IMR-90 (cell line): Measurements from ENCODE around the gene RGS3. TPM values are rescaled to one million over a fixed set of nuclear protein-coding genes. Genes with fewer than 3 reads are reported as not detected.

Experiments used
- ATAC-seq: fragments of 200-7000 bp; cut with Tn5 transposase; 2 replicates; pipeline ENCODE4 v1.9.1; 2020; ENCODE audit warnings: low read depth, mild to moderate bottlenecking, moderate library complexity
- BruUV-seq: library from RNA; stranded (reverse); fragments of 400-500 nt; replicated peaks from 2 replicates; lab custom pipeline; 2021; lab: Mats Ljungman, UMichigan
- CTCF ChIA-PET: fragments of 300-600 bp; formaldehyde crosslinking; extraction: SDS; loops from one replicate; lab custom pipeline; 2021; ENCODE audit warnings: antibody characterized with exemption; lab: Yijun Ruan, JAX
- POLR2A ChIA-PET: fragments of 300-600 bp; sonication (Branson Sonifier 250); formaldehyde crosslinking; loops from one replicate; lab custom pipeline; 2022; ENCODE audit warnings: antibody characterized with exemption; ENCODE audit not compliant: unreplicated experiment; lab: Charles Lee
- DNase-seq: peaks from one replicate; pipeline ENCODE4 v3.0.0; 2013
- H2AFZ ChIP-seq: replicated peaks from 2 replicates; pipeline ENCODE3; 2013; ENCODE audit warnings: low read length, mild to moderate bottlenecking; ENCODE audit not compliant: poor library complexity
- H2AK5ac ChIP-seq: 2 replicates; pipeline ENCODE4 v1.6.1; 2013; ENCODE audit warnings: low read depth, low read length, inconsistent platforms
- H2AK9ac ChIP-seq: replicated peaks from 2 replicates; pipeline ENCODE3; 2013; ENCODE audit warnings: mild to moderate bottlenecking, low read depth, low read length, moderate library complexity; ENCODE audit not compliant: poor library complexity
- H2BK120ac ChIP-seq: 2 replicates; pipeline ENCODE4 v1.6.1; 2013; ENCODE audit warnings: low read depth, low read length, inconsistent platforms
- H2BK15ac ChIP-seq: 3 replicates; pipeline ENCODE4 v1.6.1; 2013; ENCODE audit warnings: low read depth, low read length, inconsistent platforms
- H2BK20ac ChIP-seq: 2 replicates; pipeline ENCODE4 v1.6.1; 2013; ENCODE audit warnings: low read depth, mild to moderate bottlenecking, inconsistent platforms, low read length, moderate library complexity
- H2BK5ac ChIP-seq: 2 replicates; pipeline ENCODE4 v1.6.1; 2013; ENCODE audit warnings: mild to moderate bottlenecking, low read depth, low read length, inconsistent platforms; ENCODE audit not compliant: poor library complexity, severe bottlenecking
- H3K14ac ChIP-seq: replicated peaks from 2 replicates; pipeline ENCODE4 v1.6.1; 2013; ENCODE audit warnings: low read depth, low read length, inconsistent platforms
- H3K18ac ChIP-seq: 2 replicates; pipeline ENCODE4 v1.6.1; 2013; ENCODE audit warnings: low read depth, low read length, control low read depth
- H3K23ac ChIP-seq: 2 replicates; pipeline ENCODE4 v1.6.1; 2013; ENCODE audit warnings: low read depth, low read length, inconsistent platforms
- H3K27ac ChIP-seq: 2 replicates; pipeline ENCODE4 v1.5.1; 2013; ENCODE audit warnings: mild to moderate bottlenecking, control low read depth, low read length; ENCODE audit not compliant: insufficient read depth
- H3K27me3 ChIP-seq: 2 replicates; pipeline ENCODE4 v1.6.1; 2013; ENCODE audit warnings: low read length; ENCODE audit not compliant: control insufficient read depth, insufficient read depth
- H3K36me3 ChIP-seq: 2 replicates; pipeline ENCODE4 v1.6.1; 2013; ENCODE audit warnings: low read length, mixed read lengths; ENCODE audit not compliant: control insufficient read depth, insufficient read depth
- H3K4ac ChIP-seq: 2 replicates; pipeline ENCODE4 v1.6.1; 2013; ENCODE audit warnings: low read depth, low read length, inconsistent platforms
- H3K4me1 ChIP-seq: 2 replicates; pipeline ENCODE4 v1.6.1; 2013; ENCODE audit warnings: low read length, mixed read lengths; ENCODE audit not compliant: control insufficient read depth, insufficient read depth
- H3K4me2 ChIP-seq: 2 replicates; pipeline ENCODE4 v1.6.1; 2013; ENCODE audit warnings: low read depth, mild to moderate bottlenecking, control low read depth, low read length, moderate library complexity
- H3K4me3 ChIP-seq: 2 replicates; pipeline ENCODE4 v1.5.1; 2013; ENCODE audit warnings: low read depth, mild to moderate bottlenecking, control low read depth, low read length, moderate library complexity; ENCODE audit not compliant: insufficient read depth
- H3K56ac ChIP-seq: 2 replicates; pipeline ENCODE4 v1.6.1; 2013; ENCODE audit warnings: low read length, inconsistent platforms; ENCODE audit not compliant: insufficient read depth; ENCODE audit errors: extremely low read depth
- H3K79me1 ChIP-seq, 2 experiments: 2 replicates each; pipeline ENCODE4 v1.6.1; 2013; ENCODE audit warnings: low read length in 2 of 2, inconsistent platforms in 1 of 2, low read depth in 1 of 2
- H3K9ac ChIP-seq: 2 replicates; pipeline ENCODE4 v1.6.1; 2013; ENCODE audit warnings: low read depth, low read length, control low read depth
- H3K9me1 ChIP-seq: 2 replicates; pipeline ENCODE4 v1.6.1; 2013; ENCODE audit warnings: low read length, inconsistent platforms; ENCODE audit not compliant: insufficient read depth
- H3K9me3 ChIP-seq: 2 replicates; pipeline ENCODE4 v1.6.1; 2013; ENCODE audit warnings: low read length; ENCODE audit not compliant: control insufficient read depth, insufficient read depth
- H4K20me1 ChIP-seq: 2 replicates; pipeline ENCODE4 v1.6.1; 2013; ENCODE audit warnings: low read length, inconsistent platforms; ENCODE audit not compliant: insufficient read depth
- H4K5ac ChIP-seq: 2 replicates; pipeline ENCODE4 v1.6.1; 2013; ENCODE audit warnings: mild to moderate bottlenecking, low read depth, low read length, control low read depth
- H4K8ac ChIP-seq, 2 experiments: 2 replicates each; pipeline ENCODE4 v1.6.1; 2013; ENCODE audit warnings: low read depth in 2 of 2, low read length in 2 of 2, control low read depth in 1 of 2, inconsistent platforms in 1 of 2
- H4K91ac ChIP-seq: 2 replicates; pipeline ENCODE4 v1.6.1; 2013; ENCODE audit warnings: low read depth, low read length, inconsistent platforms; ENCODE audit not compliant: insufficient read depth
- POLR2A ChIP-seq: IDR thresholded peaks from 2 replicates; pipeline ENCODE4 v1.6.1; 2012; ENCODE audit warnings: mild to moderate bottlenecking, low read depth, low read length
- WGBS, 2 experiments: methylation state at CpG; one replicate each; pipeline versions ENCODE4 v1.1.5 to v1.1.7; 2013; ENCODE audit warnings: missing lambda C conversion rate in 2 of 2; ENCODE audit not compliant: insufficient read length in 1 of 2; ENCODE audit errors: extremely low coverage in 2 of 2; 5-methylcytosine and 5-hydroxymethylcytosine counted together
- dilution Hi-C: fragments of 300-500 bp; cut with HindIII; formaldehyde crosslinking; loops from one replicate; pipeline ENCODE4 v1.14.3; 2018; ENCODE audit warnings: low sequenced_read_pairs; ENCODE audit not compliant: unreplicated experiment
- in situ Hi-C: fragments of 300-500 bp; cut with MboI; formaldehyde crosslinking; loops from 3 replicates; pipeline ENCODE4 v1.14.3; 2019; ENCODE audit warnings: low sequenced_read_pairs, inconsistent platforms, mixed read lengths
- intact Hi-C: fragments of 100-400 bp; cut with micrococcal nuclease; formaldehyde crosslinking; loops from 2 replicates; pipeline ENCODE4 v1.10.0; 2022
- polyA plus RNA-seq, 3 experiments: library from polyadenylated mRNA; depleted of rRNA; stranded (reverse); fragments of >200 nt; gene quantifications; 2 replicates each; pipeline ENCODE4 v1.2.3, GENCODE V29; 2012; ENCODE audit warnings: low replicate concordance in 1 of 3
- total RNA-seq: library from RNA; depleted of rRNA; stranded (reverse); fragments of >200 nt; gene quantifications from 2 replicates; pipeline ENCODE4 v1.2.3, GENCODE V29; 2012

RGS3 gene
- total and polyA plus RNA-seq, 2 of the 4 experiments (the other 2 are of a cell fraction), result 51.8 to 65.6 TPM

GRCh38 chr9:113482341-113482740, 18.8 kb downstream of the RGS3 start:
- Histone ChIP-seq H3K23ac (no peak overlapping the region), H3K36me3 (no peaks in the 10 kb centered on the region), H3K4me3 (no peak overlapping the region), H4K8ac (no peak overlapping the region), H3K27ac (no peak overlapping the region), H3K4ac (peak overlapping the region; percentile 59), H3K9ac (no peak overlapping the region), H3K79me1 (no peaks in the 10 kb centered on the region), H3K27me3 (no peaks in the 10 kb centered on the region), H4K5ac (no peak overlapping the region), H3K14ac (no peak overlapping the region), H2AFZ (peak overlapping the region; percentile 59), H3K4me1 (peaks cover 18% of the 10 kb centered on the region), H3K18ac (no peak overlapping the region), H2AK5ac (peak overlapping the region; percentile 70), H4K91ac (no peak overlapping the region; the same call in 1 of the 2 replicates), H3K9me3 (no peaks in the 10 kb centered on the region), H3K9me1 (peaks cover 12% of the 10 kb centered on the region), H3K4me2 (no peak overlapping the region), H2BK120ac (peak overlapping the region; percentile 26; the same call in 1 of the 2 replicates), H2BK5ac (peak overlapping the region; percentile 20), H2BK15ac (no peak overlapping the region), H4K20me1 (no peaks in the 10 kb centered on the region; the same call in 1 of the 2 replicates), H2BK20ac (no peak overlapping the region; the same call in 1 of the 2 replicates), H3K56ac (no peak overlapping the region), H2AK9ac (peak overlapping the region; percentile 68)
- no peak for DNase-seq
- no peak for TF ChIP-seq POLR2A
- BruUV-seq, result no TSS peak
- no peak for ATAC-seq
- dilution Hi-C loops (no loop called here), intact Hi-C loops (no loop called here), in situ Hi-C loops (no loop called here)
- WGBS, 2 experiments, result no CpG with 5 or more reads among the region's 10 CpGs
- CTCF ChIA-PET, result no interaction called here
- POLR2A ChIA-PET, result no interaction called here
